ENCODE data around the gene RPP25L.

The RPP25L gene

GRCh38 chr9:34647651-34648050 is 35.8 kb upstream of the RPP25L start:
- Histone ChIP-seq H3K9me3 (ENCODE audit: control insufficient read depth, insufficient read depth, low read length) (no peaks in the 10 kb centered on the region), H3K9me2 (replicated peaks; ENCODE audit: control insufficient read depth, low read length) (no peaks in the 10 kb centered on the region), H3K27me3 (ENCODE audit: control insufficient read depth, low read length) (no peaks in the 10 kb centered on the region), H3K27ac (ENCODE audit: low read depth, low read length) (no peak overlapping the region), H3K79me2 (ENCODE audit: control insufficient read depth, low read length) (peaks cover 5% of the 10 kb centered on the region), H4K20me1 (ENCODE audit: control insufficient read depth, insufficient read depth, low read depth, low read length) (no peaks in the 10 kb centered on the region), H3K36me3 (ENCODE audit: control insufficient read depth, low read length) (peaks cover 8% of the 10 kb centered on the region; the same call in 1 of the 2 replicates), H3K4me1 (ENCODE audit: control insufficient read depth, low read length) (peaks cover 14% of the 10 kb centered on the region), H3K4me3 (ENCODE audit: low read length) (peak overlapping the region; percentile 87), H3F3A (ENCODE audit: control insufficient read depth, insufficient read depth) (no peaks in the 10 kb centered on the region), H3K4me2 (ENCODE audit: low read length) (peak overlapping the region; percentile 88)
- TF ChIP-seq CTCF (IDR thresholded peaks at IDR 0.05; ENCODE audit: low read depth, low read length, poor library complexity, severe bottlenecking): no peak
- no peak for TF ChIP-seq EZH2phosphoT487 (IDR thresholded peaks at IDR 0.05; ENCODE audit: borderline replicate concordance, low read length)

- no peaks in the 10 kb centered on the region for H3K27me3 ChIP-seq (ENCODE audit: control insufficient read depth, low read length)
- H4K20me1 ChIP-seq (ENCODE audit: control insufficient read depth, insufficient read depth, low read depth, low read length): no peaks in the 10 kb centered on the region
- peak overlapping the region; percentile 23; the same call in 1 of the 2 replicates for H3K27ac ChIP-seq (ENCODE audit: low read depth, low read length)
- peaks cover 14% of the 10 kb centered on the region for H3K4me1 ChIP-seq (ENCODE audit: control insufficient read depth, low read length)
- no peaks in the 10 kb centered on the region for H3F3A ChIP-seq (ENCODE audit: control insufficient read depth, insufficient read depth)
- peak overlapping the region; percentile 87 for H3K4me3 ChIP-seq (ENCODE audit: low read length)
- H3K9me3 ChIP-seq (ENCODE audit: control insufficient read depth, insufficient read depth, low read length): no peaks in the 10 kb centered on the region
- peaks cover 8% of the 10 kb centered on the region; the same call in 1 of the 2 replicates for H3K36me3 ChIP-seq (ENCODE audit: control insufficient read depth, low read length)
- H3K4me2 ChIP-seq (ENCODE audit: low read length): peak overlapping the region; percentile 88
- no peaks in the 10 kb centered on the region for H3K9me2 ChIP-seq (replicated peaks; ENCODE audit: control insufficient read depth, low read length)
- peaks cover 5% of the 10 kb centered on the region for H3K79me2 ChIP-seq (ENCODE audit: control insufficient read depth, low read length)
- TF ChIP-seq EZH2phosphoT487 (IDR thresholded peaks at IDR 0.05; ENCODE audit: borderline replicate concordance, low read length) (no peak), CTCF (IDR thresholded peaks at IDR 0.05; ENCODE audit: low read depth, low read length, poor library complexity, severe bottlenecking) (no peak)
Observed at GRCh38 chr9:34647084-34647403, 35.1 kb upstream of the RPP25L start.

- H3K27me3 ChIP-seq (ENCODE audit: control insufficient read depth, low read length): no peaks in the 10 kb centered on the region
- no peaks in the 10 kb centered on the region for H3K9me2 ChIP-seq (replicated peaks; ENCODE audit: control insufficient read depth, low read length)
- TF ChIP-seq CTCF (IDR thresholded peaks at IDR 0.05; ENCODE audit: low read depth, low read length, poor library complexity, severe bottlenecking) (peak; percentile 83), EZH2phosphoT487 (IDR thresholded peaks at IDR 0.05; ENCODE audit: borderline replicate concordance, low read length) (no peak)
- no peaks in the 10 kb centered on the region for H4K20me1 ChIP-seq (ENCODE audit: control insufficient read depth, insufficient read depth, low read depth, low read length)
- H3K36me3 ChIP-seq (ENCODE audit: control insufficient read depth, low read length): peaks cover 8% of the 10 kb centered on the region; the same call in 1 of the 2 replicates
- H3K9me3 ChIP-seq (ENCODE audit: control insufficient read depth, insufficient read depth, low read length): no peaks in the 10 kb centered on the region
- no peaks in the 10 kb centered on the region for H3F3A ChIP-seq (ENCODE audit: control insufficient read depth, insufficient read depth)
- peaks cover 14% of the 10 kb centered on the region for H3K4me1 ChIP-seq (ENCODE audit: control insufficient read depth, low read length)
- peak within 1 kb of the TSS; percentile 88 for H3K4me2 ChIP-seq (ENCODE audit: low read length)
- H3K79me2 ChIP-seq (ENCODE audit: control insufficient read depth, low read length): peaks cover 5% of the 10 kb centered on the region
- H3K27ac ChIP-seq (ENCODE audit: low read depth, low read length): peak within 1 kb of the TSS; percentile 23
- peak within 1 kb of the TSS; percentile 87 for H3K4me3 ChIP-seq (ENCODE audit: low read length)
Observed at GRCh38 chr9:34646211-34647083, 34.5 kb upstream of the RPP25L start, which contains the start of gene GALT. Gene GALT, plus strand, starts transcription at chr9:34646675. Its CDS starts 30 bp downstream, at chr9:34646705.
